SIG-M5 treated with dmso at 0.1 percent for 504 hours (cell line): ENCODE measurements around the gene DCHS1.
A peak's percentile ranks its signal among the peaks of the same experiment; 100 is the strongest.

ENCODE experiments used
- DNase-seq: peaks from one replicate; lab custom pipeline; 2025; ENCODE audit not compliant: unreplicated experiment; lab: John Stamatoyannopoulos, UW

Gene DCHS1

GRCh38 chr11:6648501-6648900 is 7.1 kb downstream of the DCHS1 start:
- DNase-seq = peak; percentile 20

- no peak for DNase-seq
These were observed 7.8 kb downstream of the DCHS1 start for GRCh38 chr11:6647836-6648235.

GRCh38 chr11:6646918-6647679 is 8.5 kb downstream of the DCHS1 start:
- peak; percentile 93 for DNase-seq

GRCh38 chr11:6646576-6646917 is 9.1 kb downstream of the DCHS1 start:
- DNase-seq = no peak

- DNase-seq = no peak
These were observed 9.5 kb downstream of the DCHS1 start for GRCh38 chr11:6646071-6646470.

GRCh38 chr11:6642957-6643356 is 12.7 kb downstream of the DCHS1 start:
- no peak for DNase-seq

- no peak for DNase-seq
These were observed 14.5 kb downstream of the DCHS1 start for GRCh38 chr11:6640985-6641701.

- DNase-seq = no peak
These were observed 15.3 kb downstream of the DCHS1 start for GRCh38 chr11:6640036-6640984.

- DNase-seq = no peak
These were observed 17.2 kb downstream of the DCHS1 start for GRCh38 chr11:6638429-6638828.

GRCh38 chr11:6637871-6638270 is 17.7 kb downstream of the DCHS1 start:
- DNase-seq = no peak

GRCh38 chr11:6636480-6636879 is 19.1 kb downstream of the DCHS1 start:
- DNase-seq = no peak

GRCh38 chr11:6635082-6635932 is 20.3 kb downstream of the DCHS1 start:
- peak; percentile 77 for DNase-seq

- no peak for DNase-seq
These were observed 21.1 kb downstream of the DCHS1 start for GRCh38 chr11:6634534-6634933.

- DNase-seq = no peak
These were observed 21.9 kb downstream of the DCHS1 start for GRCh38 chr11:6633422-6634408.

- no peak for DNase-seq
These were observed 23.2 kb downstream of the DCHS1 start for GRCh38 chr11:6632116-6633073.

GRCh38 chr11:6631361-6631890 is 24.2 kb downstream of the DCHS1 start:
- no peak for DNase-seq

GRCh38 chr11:6630632-6631291 is 24.8 kb downstream of the DCHS1 start:
- DNase-seq = no peak
